ACC112 (cell line): ENCODE results near the gene CEACAM18.
"Not testable (repeated sequence)": the region's sequence is repeated elsewhere in the genome, so short reads cannot be mapped to it uniquely, and the experiment has no call there.

ENCODE experiments used
- H2AFZ ChIP-seq: fragments of 200-600 bp; sonication (generic); one replicate; pipeline ENCODE4 v1.6.0; 2017; ENCODE audit warnings: antibody characterized with exemption, low read length; ENCODE audit not compliant: unreplicated experiment
- H3K27ac ChIP-seq: fragments of 200-600 bp; sonication (generic); 2 replicates; pipeline ENCODE4 v1.5.1; 2014; ENCODE audit warnings: low read depth, mild to moderate bottlenecking, antibody characterized with exemption, low read length, moderate library complexity
- H3K27me3 ChIP-seq: fragments of 200-600 bp; sonication (generic); 2 replicates; pipeline ENCODE4 v1.6.1; 2014; ENCODE audit warnings: mild to moderate bottlenecking, antibody characterized with exemption, low read length, moderate library complexity, mixed read lengths; ENCODE audit not compliant: insufficient read depth
- H3K36me3 ChIP-seq: fragments of 200-600 bp; sonication (generic); 2 replicates; pipeline ENCODE4 v1.6.1; 2016; ENCODE audit warnings: mild to moderate bottlenecking, antibody characterized with exemption, low read length, moderate library complexity, mixed read lengths; ENCODE audit not compliant: insufficient read depth
- H3K4me1 ChIP-seq: fragments of 200-600 bp; sonication (generic); one replicate; pipeline ENCODE4 v1.6.1; 2016; ENCODE audit warnings: low read length, mixed read lengths; ENCODE audit not compliant: insufficient read depth, unreplicated experiment, control insufficient read depth
- H3K4me3 ChIP-seq: fragments of 200-600 bp; sonication (generic); 2 replicates; pipeline ENCODE4 v1.5.1; 2014; ENCODE audit warnings: mild to moderate bottlenecking, low read depth, low read length
- H3K79me2 ChIP-seq: fragments of 200-600 bp; sonication (generic); one replicate; pipeline ENCODE4 v1.6.0; 2016; ENCODE audit warnings: low read length; ENCODE audit not compliant: control insufficient read depth, unreplicated experiment, insufficient read depth

CEACAM18 gene

GRCh38 chr19:51462276-51462675, 16.1 kb upstream of the CEACAM18 start:
- H2AFZ ChIP-seq = no peak overlapping the region
- no peaks in the 10 kb centered on the region for H3K79me2 ChIP-seq
- no peaks in the 10 kb centered on the region for H3K36me3 ChIP-seq
- H3K4me1 ChIP-seq = no peaks in the 10 kb centered on the region
- H3K4me3 ChIP-seq = no peak overlapping the region
- peaks cover 30% of the 10 kb centered on the region for H3K27me3 ChIP-seq
- H3K27ac ChIP-seq = no peak overlapping the region

GRCh38 chr19:51462681-51463080, 15.7 kb upstream of the CEACAM18 start:
- H3K27me3 ChIP-seq = peaks cover 33% of the 10 kb centered on the region
- H2AFZ ChIP-seq = no peak overlapping the region
- no peak overlapping the region for H3K27ac ChIP-seq
- no peak overlapping the region for H3K4me3 ChIP-seq
- H3K4me1 ChIP-seq = no peaks in the 10 kb centered on the region
- H3K36me3 ChIP-seq = no peaks in the 10 kb centered on the region
- no peaks in the 10 kb centered on the region for H3K79me2 ChIP-seq

DNA sequence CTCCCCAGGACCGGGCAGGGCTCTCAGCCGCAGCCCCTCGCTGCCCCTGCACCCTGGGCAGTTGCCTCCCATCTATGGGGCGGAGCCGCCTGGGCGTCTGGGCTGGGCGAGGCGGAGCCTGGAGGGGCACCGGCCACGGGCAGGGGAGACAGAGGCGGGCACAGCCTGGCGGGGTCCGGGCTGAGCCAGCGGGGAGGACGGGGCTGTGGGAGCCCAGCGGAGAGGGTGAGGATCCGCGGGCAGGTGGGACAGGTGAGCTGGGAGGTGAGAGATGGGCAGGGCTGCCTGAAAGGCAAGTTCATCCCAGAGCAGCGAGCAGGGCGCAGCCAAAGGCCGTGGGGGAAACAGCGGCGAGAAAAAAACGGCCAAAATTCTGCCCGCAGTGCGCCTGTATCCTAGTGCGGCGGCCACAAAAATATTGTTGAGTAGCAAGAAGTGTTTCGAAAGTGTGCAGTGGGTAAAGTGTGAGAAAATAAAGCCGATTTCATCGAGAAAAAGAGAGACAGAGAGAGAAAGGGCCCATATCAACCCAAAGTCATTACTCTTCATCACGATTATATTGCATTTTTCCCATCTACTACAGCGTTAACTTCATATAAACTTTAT, 14.3 kb upstream of the CEACAM18 start:
- H3K79me2 ChIP-seq, H3K4me1 ChIP-seq, H3K36me3 ChIP-seq, H2AFZ ChIP-seq, H3K27ac ChIP-seq, H3K4me3 ChIP-seq: not testable (repeated sequence)
- H3K27me3 ChIP-seq = peaks cover 34% of the 10 kb centered on the region

DNA sequence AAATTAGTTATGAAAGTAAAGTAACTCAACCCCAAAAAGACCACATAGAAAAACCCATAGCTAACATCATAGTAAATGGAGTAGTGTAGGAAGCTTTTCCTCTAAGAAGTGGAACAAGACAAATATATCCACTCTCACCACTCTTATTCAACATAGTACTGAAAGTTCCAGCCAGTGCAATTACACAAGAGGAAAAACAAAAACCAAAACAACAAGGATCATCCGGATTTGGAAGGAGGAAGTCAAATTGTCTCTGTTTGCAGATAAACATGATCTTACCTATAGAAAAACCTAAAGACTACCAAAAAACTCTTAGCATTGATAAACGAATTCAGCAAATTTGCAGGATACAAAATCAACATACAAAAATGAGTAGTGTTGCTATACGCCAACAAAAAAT, 11.6 kb upstream of the CEACAM18 start:
- peaks cover 34% of the 10 kb centered on the region for H3K27me3 ChIP-seq
- H3K79me2 ChIP-seq = no peaks in the 10 kb centered on the region
- H3K4me3 ChIP-seq = no peak overlapping the region

GRCh38 chr19:51467864-51468544, 10.3 kb upstream of the CEACAM18 start:
- Histone ChIP-seq H3K4me1 (no peaks in the 10 kb centered on the region), H3K4me3 (no peak overlapping the region), H3K27ac (no peak overlapping the region), H3K79me2 (no peaks in the 10 kb centered on the region), H3K27me3 (peaks cover 29% of the 10 kb centered on the region), H2AFZ (no peak overlapping the region), H3K36me3 (no peaks in the 10 kb centered on the region)

More for the DNA sequence above, 11.6 kb upstream of the CEACAM18 start:
- H3K27ac ChIP-seq = no peak overlapping the region
- no peaks in the 10 kb centered on the region for H3K36me3 ChIP-seq
- H2AFZ ChIP-seq = no peak overlapping the region
- no peaks in the 10 kb centered on the region for H3K4me1 ChIP-seq

GRCh38 chr19:51468545-51468920, 9.8 kb upstream of the CEACAM18 start:
- Histone ChIP-seq H3K27ac (no peak overlapping the region), H3K36me3 (no peaks in the 10 kb centered on the region), H3K27me3 (peaks cover 26% of the 10 kb centered on the region), H3K4me1 (no peaks in the 10 kb centered on the region), H3K79me2 (no peaks in the 10 kb centered on the region), H3K4me3 (no peak overlapping the region), H2AFZ (no peak overlapping the region)

DNA sequence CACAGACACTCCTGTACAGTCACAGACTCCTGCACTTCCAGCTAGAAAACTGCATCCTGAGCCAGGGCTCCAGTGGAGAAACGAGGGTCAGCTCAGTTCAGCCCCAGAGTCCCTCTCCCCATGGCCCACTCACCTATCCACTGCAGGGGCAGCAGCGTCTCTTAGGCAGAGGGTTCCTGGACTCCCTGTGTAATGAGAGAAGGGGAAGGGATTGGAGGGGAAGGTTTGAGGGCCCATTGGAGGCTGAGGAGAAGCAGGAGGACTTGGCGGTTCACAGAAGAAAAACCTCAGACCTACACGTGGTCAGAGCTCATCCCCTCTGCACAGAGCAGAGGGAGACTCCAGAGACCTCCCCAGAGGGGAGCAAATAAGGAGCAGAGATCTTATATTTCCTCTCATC, 9.2 kb upstream of the CEACAM18 start:
- H3K79me2 ChIP-seq = no peaks in the 10 kb centered on the region

GRCh38 chr19:51469629-51470028, 8.7 kb upstream of the CEACAM18 start:
- Histone ChIP-seq H3K27me3 (peaks cover 23% of the 10 kb centered on the region), H2AFZ (no peak overlapping the region), H3K36me3 (no peaks in the 10 kb centered on the region), H3K4me1 (no peaks in the 10 kb centered on the region), H3K27ac (no peak overlapping the region), H3K4me3 (no peak overlapping the region), H3K79me2 (no peaks in the 10 kb centered on the region)

More for the DNA sequence above, 9.2 kb upstream of the CEACAM18 start:
- H3K4me3 ChIP-seq = no peak overlapping the region
- no peaks in the 10 kb centered on the region for H3K4me1 ChIP-seq
- no peak overlapping the region for H2AFZ ChIP-seq
- H3K36me3 ChIP-seq = no peaks in the 10 kb centered on the region
- no peak overlapping the region for H3K27ac ChIP-seq
- peaks cover 26% of the 10 kb centered on the region for H3K27me3 ChIP-seq

- Histone ChIP-seq H3K36me3 (no peaks in the 10 kb centered on the region), H3K27ac (no peak overlapping the region), H3K4me1 (no peaks in the 10 kb centered on the region), H3K79me2 (no peaks in the 10 kb centered on the region), H2AFZ (no peak overlapping the region), H3K4me3 (no peak overlapping the region), H3K27me3 (peaks cover 17% of the 10 kb centered on the region)
Observed at GRCh38 chr19:51470966-51471365, 7.4 kb upstream of the CEACAM18 start.

DNA sequence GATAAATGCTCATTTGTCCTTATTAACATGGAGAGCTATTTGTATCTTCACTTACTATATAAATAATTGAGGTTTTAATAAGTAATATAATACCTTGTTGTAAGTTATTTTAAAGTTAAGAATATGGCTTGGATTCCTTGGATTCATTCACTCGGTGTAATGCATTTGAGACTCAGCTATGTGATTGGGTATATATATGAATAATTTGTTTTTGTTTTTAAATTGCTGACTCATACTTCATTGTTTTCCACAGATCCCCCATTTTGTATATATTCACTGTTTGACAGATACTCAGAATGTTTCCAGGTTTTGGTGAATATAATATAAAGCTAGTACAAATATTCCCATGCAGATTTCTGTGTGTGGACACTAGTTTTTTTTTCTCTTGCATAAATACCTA, 6.8 kb upstream of the CEACAM18 start:
- peaks cover 12% of the 10 kb centered on the region; the same call in 1 of the 2 replicates for H3K27me3 ChIP-seq
- no peaks in the 10 kb centered on the region for H3K79me2 ChIP-seq

GRCh38 chr19:51472607-51473006, 5.7 kb upstream of the CEACAM18 start:
- H2AFZ ChIP-seq = no peak overlapping the region
- H3K4me1 ChIP-seq = no peaks in the 10 kb centered on the region
- no peaks in the 10 kb centered on the region for H3K79me2 ChIP-seq
- no peak overlapping the region for H3K4me3 ChIP-seq
- no peak overlapping the region for H3K27ac ChIP-seq
- no peaks in the 10 kb centered on the region for H3K36me3 ChIP-seq
- H3K27me3 ChIP-seq = 0 out of 2 replicates have a peak, but pooled peaks cover 1% of the 10 kb centered on the region

More for the DNA sequence above, 6.8 kb upstream of the CEACAM18 start:
- Histone ChIP-seq H3K4me3 (no peak overlapping the region), H3K4me1 (no peaks in the 10 kb centered on the region), H3K36me3 (no peaks in the 10 kb centered on the region), H3K27ac (no peak overlapping the region), H2AFZ (no peak overlapping the region)
